Ovary (tissue), 3 donors: ENCODE data around the gene UNC13C.

ENCODE experiments used
- EP300 ChIP-seq: sonication (generic); formaldehyde crosslinking; IDR thresholded peaks from one replicate; pipeline ENCODE4 v1.6.1; 2017; ENCODE audit warnings: antibody characterized with exemption
- TF ChIP-seq, protein P1 (sequence below), 3 donors: fragments of 450-650 bp in 2 of 3; fragments of 200-600 bp in 1 of 3; IDR thresholded peaks; one replicate each; pipeline versions ENCODE4 v1.5.1 to v1.8.0; 2016 to 2022; ENCODE audit warnings: antibody characterized with exemption in 3 of 3, mild to moderate bottlenecking in 1 of 3
- donor health status: DM: no; HTN: no; CAD: no.

DNA sequence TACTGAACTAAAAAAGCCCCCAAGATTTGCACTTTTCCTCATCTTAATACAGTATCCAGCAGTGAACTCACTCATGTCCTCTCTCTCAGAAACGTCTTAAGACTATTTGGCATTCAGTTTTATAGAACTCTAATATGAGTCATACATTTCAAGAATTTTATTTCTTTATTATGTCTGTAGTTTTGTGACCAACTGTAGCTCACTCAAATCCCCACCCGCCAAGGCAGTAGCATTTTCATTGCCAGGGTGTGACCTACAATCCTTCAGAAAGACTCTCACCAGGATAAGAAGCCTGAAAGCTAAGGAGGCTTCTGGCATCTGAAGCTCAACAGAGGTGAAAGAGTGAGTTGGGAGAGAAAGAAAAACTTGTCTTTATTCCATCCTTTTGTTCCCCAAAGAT, 681.4 kb downstream of the UNC13C start:
- TF ChIP-seq, protein P1, sequence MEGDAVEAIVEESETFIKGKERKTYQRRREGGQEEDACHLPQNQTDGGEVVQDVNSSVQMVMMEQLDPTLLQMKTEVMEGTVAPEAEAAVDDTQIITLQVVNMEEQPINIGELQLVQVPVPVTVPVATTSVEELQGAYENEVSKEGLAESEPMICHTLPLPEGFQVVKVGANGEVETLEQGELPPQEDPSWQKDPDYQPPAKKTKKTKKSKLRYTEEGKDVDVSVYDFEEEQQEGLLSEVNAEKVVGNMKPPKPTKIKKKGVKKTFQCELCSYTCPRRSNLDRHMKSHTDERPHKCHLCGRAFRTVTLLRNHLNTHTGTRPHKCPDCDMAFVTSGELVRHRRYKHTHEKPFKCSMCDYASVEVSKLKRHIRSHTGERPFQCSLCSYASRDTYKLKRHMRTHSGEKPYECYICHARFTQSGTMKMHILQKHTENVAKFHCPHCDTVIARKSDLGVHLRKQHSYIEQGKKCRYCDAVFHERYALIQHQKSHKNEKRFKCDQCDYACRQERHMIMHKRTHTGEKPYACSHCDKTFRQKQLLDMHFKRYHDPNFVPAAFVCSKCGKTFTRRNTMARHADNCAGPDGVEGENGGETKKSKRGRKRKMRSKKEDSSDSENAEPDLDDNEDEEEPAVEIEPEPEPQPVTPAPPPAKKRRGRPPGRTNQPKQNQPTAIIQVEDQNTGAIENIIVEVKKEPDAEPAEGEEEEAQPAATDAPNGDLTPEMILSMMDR (IDR thresholded peaks at IDR 0.05), result no peak
- TF ChIP-seq EP300, result no peak
